A673 (cell line): ENCODE measurements around the gene LCE3D. TPM values are rescaled to one million over a fixed set of nuclear protein-coding genes. Genes with fewer than 3 reads are reported as not detected.

ENCODE experiments used
- Bru-seq: library from RNA; stranded (reverse); fragments of 400-500 nt; gene quantifications from one replicate; lab custom pipeline; 2021; lab: Mats Ljungman, UMichigan
- BruChase-seq, 2 experiments: library from RNA; stranded (reverse); fragments of 400-500 nt; gene quantifications; one replicate each; lab custom pipeline; 2021; lab: Mats Ljungman, UMichigan
- BruUV-seq: library from RNA; stranded (reverse); fragments of 400-500 nt; replicated peaks from 2 replicates; lab custom pipeline; 2021; lab: Mats Ljungman, UMichigan
- CTCF ChIA-PET: fragments of 300-600 bp; sonication (Branson Sonifier 250); formaldehyde crosslinking; loops from one replicate; lab custom pipeline; 2022; ENCODE audit warnings: antibody characterized with exemption; lab: Charles Lee
- POLR2A ChIA-PET: fragments of 300-600 bp; sonication (Branson Sonifier 250); formaldehyde crosslinking; loops from one replicate; lab custom pipeline; 2022; ENCODE audit warnings: antibody characterized with exemption; ENCODE audit not compliant: low non-redundant PET; lab: Charles Lee
- DNase-seq: peaks from one replicate; pipeline ENCODE4 v3.0.0-alpha.2; 2015; ENCODE audit warnings: low spot score
- H3K27ac ChIP-seq: fragments of 200-600 bp; sonication (generic); 2 replicates; pipeline ENCODE4 v1.5.1; 2016; ENCODE audit warnings: mixed run types, low read depth, mild to moderate bottlenecking, mixed read lengths, antibody characterized with exemption, low read length; ENCODE audit not compliant: poor library complexity, severe bottlenecking
- H3K27me3 ChIP-seq: fragments of 200-600 bp; sonication (generic); replicated peaks from 2 replicates; pipeline ENCODE4 v1.6.1; 2017; ENCODE audit warnings: mixed run types, low read depth, mild to moderate bottlenecking, mixed read lengths, antibody characterized with exemption, low read length; ENCODE audit not compliant: insufficient read depth, poor library complexity
- H3K36me3 ChIP-seq: fragments of 200-600 bp; sonication (generic); 2 replicates; pipeline ENCODE4 v1.6.1; 2016; ENCODE audit warnings: mixed run types, mild to moderate bottlenecking, mixed read lengths, antibody characterized with exemption, low read length; ENCODE audit not compliant: insufficient read depth, poor library complexity, severe bottlenecking
- H3K4me1 ChIP-seq: fragments of 200-600 bp; sonication (generic); 2 replicates; pipeline ENCODE4 v1.6.1; 2017; ENCODE audit warnings: mixed run types, mild to moderate bottlenecking, mixed read lengths, antibody characterized with exemption, low read length; ENCODE audit not compliant: insufficient read depth, poor library complexity, severe bottlenecking
- H3K4me3 ChIP-seq: fragments of 200-600 bp; sonication (generic); 2 replicates; pipeline ENCODE4 v1.5.1; 2016; ENCODE audit warnings: low read depth, mixed run types, mild to moderate bottlenecking, mixed read lengths, low read length; ENCODE audit not compliant: poor library complexity, severe bottlenecking
- H3K9me3 ChIP-seq: fragments of 200-600 bp; sonication (generic); 2 replicates; pipeline ENCODE4 v1.6.1; 2016; ENCODE audit warnings: mixed run types, low read depth, mild to moderate bottlenecking, mixed read lengths, antibody characterized with exemption, low read length; ENCODE audit not compliant: poor library complexity, severe bottlenecking
- CTCF ChIP-seq: fragments of 300-800, 200-600 bp; sonication (generic); conservative IDR thresholded peaks from 2 replicates; pipeline ENCODE4 v1.5.1; 2017; ENCODE audit warnings: low read depth, mild to moderate bottlenecking, antibody characterized with exemption, low read length, moderate library complexity, mixed read lengths
- EZH2 ChIP-seq: fragments of 200-600 bp; sonication (generic); IDR thresholded peaks from 2 replicates; pipeline ENCODE4 v1.6.1; 2017; ENCODE audit warnings: borderline replicate concordance, low read depth, mild to moderate bottlenecking, mixed read lengths, antibody characterized with exemption, low read length; ENCODE audit not compliant: poor library complexity, severe bottlenecking
- intact Hi-C: fragments of 100-400 bp; cut with micrococcal nuclease; formaldehyde crosslinking; loops from one replicate; pipeline ENCODE4 v1.10.0; 2022; ENCODE audit not compliant: unreplicated experiment
- long read RNA-seq: library from polyadenylated mRNA; stranded (forward); transcript quantifications from one replicate; pipeline ENCODE4 v2.0.0, GENCODE V29; 2022
- total RNA-seq: library from RNA; stranded (reverse); gene quantifications from 2 replicates; pipeline ENCODE4 v1.2.3, GENCODE V29; 2021

Gene LCE3D
- total RNA-seq (not detected in 2 replicates), Bru-seq, nascent RNA (not detected), BruChase-seq, experiment 1, labeled RNA remaining after a 2-hour chase (not detected), BruChase-seq, experiment 2, labeled RNA remaining after a 6-hour chase (not detected)
- long read RNA-seq = 0 reads

- H3K36me3 ChIP-seq = no peaks in the 10 kb centered on the region
- intact Hi-C loops = no loop called here
- H3K9me3 ChIP-seq = no peaks in the 10 kb centered on the region
- no peak within 1 kb of the TSS for H3K4me3 ChIP-seq
- peaks cover 23% of the 10 kb centered on the region for H3K27me3 ChIP-seq
- BruUV-seq = no TSS peak
- POLR2A ChIA-PET = no interaction called here
- no peak for DNase-seq
- H3K4me1 ChIP-seq = no peaks in the 10 kb centered on the region
- no peak within 1 kb of the TSS for H3K27ac ChIP-seq
- CTCF ChIA-PET = no interaction called here
- TF ChIP-seq EZH2 = no peak
- no peak for TF ChIP-seq CTCF
These were observed at the start of gene LCE3D for GRCh38 chr1:152580433-152580832. LCE3D (minus strand) TSS chr1:152580516; CDS start chr1:152579936, 580 bp downstream.

GRCh38 chr1:152626744-152627143 lies 46.4 kb upstream of the LCE3D start:
- TF ChIP-seq CTCF (no peak), EZH2 (no peak)
- intact Hi-C loops = loop anchor here (10.0 kb wide), 1 partner anchor 58 kb away; the partner anchor contains the start of gene LCE2B
- DNase-seq = no peak
- Histone ChIP-seq H3K4me1 (no peaks in the 10 kb centered on the region), H3K9me3 (no peaks in the 10 kb centered on the region), H3K4me3 (no peak overlapping the region), H3K27me3 (no peaks in the 10 kb centered on the region), H3K27ac (no peak overlapping the region), H3K36me3 (no peaks in the 10 kb centered on the region)
- BruUV-seq = no TSS peak
- CTCF ChIA-PET = no interaction called here
- POLR2A ChIA-PET = no interaction called here

GRCh38 chr1:152623203-152623844 lies 43.0 kb upstream of the LCE3D start:
- no peaks in the 10 kb centered on the region for H3K4me1 ChIP-seq
- BruUV-seq = no TSS peak
- H3K4me3 ChIP-seq = no peak overlapping the region
- H3K36me3 ChIP-seq = no peaks in the 10 kb centered on the region
- no peaks in the 10 kb centered on the region for H3K27me3 ChIP-seq
- intact Hi-C loops = loop anchor here (10.0 kb wide), 1 partner anchor 61 kb away; the partner anchor contains the start of gene LCE2B
- TF ChIP-seq CTCF (peak; percentile 50), EZH2 (no peak)
- peaks cover 8% of the 10 kb centered on the region for H3K9me3 ChIP-seq
- H3K27ac ChIP-seq = no peak overlapping the region
- POLR2A ChIA-PET = no interaction called here
- CTCF ChIA-PET = interaction anchor here (0.6 kb wide), 1 partner anchor 48 kb away, joined by 3 read pairs; no protein-coding TSS in a partner anchor
- DNase-seq = peak; percentile 17
